ENCODE data around the gene PPP1CA. TPM values are rescaled to one million over a fixed set of nuclear protein-coding genes. Genes with fewer than 3 reads are reported as not detected.

The PPP1CA gene
- total RNA-seq, 1 experiment from 2014 or later = 449 TPM

DNA sequence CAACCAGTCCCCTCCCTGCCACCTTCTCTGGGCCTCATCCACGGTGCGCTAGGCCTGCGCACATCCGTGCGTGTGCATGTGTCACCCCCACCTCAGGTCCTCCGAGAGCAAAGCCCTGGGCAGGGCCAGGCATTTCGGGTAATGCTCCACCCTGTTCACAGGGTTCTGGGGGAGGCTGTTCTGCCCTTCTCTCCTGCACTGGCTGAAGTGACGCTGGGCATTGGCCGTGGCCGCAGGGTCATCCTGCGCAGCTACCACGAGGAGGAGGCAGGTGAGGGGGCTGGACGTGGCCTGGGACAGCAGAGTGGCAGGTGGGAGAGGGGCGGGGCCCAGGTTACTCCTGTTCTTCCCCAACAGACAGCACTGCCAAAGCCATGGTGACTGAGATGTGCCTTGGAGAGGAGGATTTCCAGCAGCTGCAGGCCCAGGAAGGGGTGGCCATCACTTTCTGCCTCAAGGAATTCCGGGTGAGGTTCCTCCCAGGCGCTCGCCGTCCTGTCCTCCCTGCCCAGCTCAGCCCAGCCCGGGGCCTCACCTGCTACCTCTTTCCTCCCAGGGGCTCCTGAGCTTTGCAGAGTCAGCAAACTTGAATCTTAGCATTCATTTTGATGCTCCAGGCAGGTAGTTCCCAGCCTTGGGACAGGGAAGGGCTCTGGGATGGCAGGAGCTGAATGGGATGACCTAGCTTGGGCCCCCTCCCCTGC is 6.0 kb downstream of the PPP1CA start:
- POLR2A ChIA-PET (ENCODE audit: unreplicated experiment) = no interaction called here
- intact Hi-C loops (cut with micrococcal nuclease) = no loop called here

DNA sequence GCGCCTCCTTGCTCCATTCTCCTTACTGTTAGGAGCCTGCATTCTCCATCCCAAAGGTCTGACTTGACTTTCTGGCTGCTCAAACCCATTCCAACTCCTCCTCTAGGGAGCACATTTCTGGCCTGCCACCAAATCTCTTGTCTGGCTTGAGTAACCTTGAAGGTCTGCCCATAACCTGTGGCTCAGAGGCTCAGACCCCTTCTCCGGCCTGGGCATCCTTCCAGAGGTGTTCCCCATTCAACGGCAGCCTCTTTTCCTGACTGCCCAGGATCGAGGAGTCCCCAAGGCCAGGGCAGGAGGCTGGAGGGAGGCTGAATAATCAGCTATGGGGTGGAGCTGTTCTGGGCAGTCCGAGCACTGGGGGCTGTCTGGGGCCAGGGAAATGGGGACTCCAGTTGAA is 7.7 kb downstream of the PPP1CA start:
- ChIA-PET POLR2A (ENCODE audit: unreplicated experiment) (interaction anchor here (0.7 kb wide), 1 partner anchor 41 kb away, joined by 12 read pairs; no protein-coding TSS in a partner anchor), CTCF (no interaction called here)
- H2AFZ ChIP-seq (ENCODE audit: low read length) = no peak overlapping the region
- peaks cover 30% of the 10 kb centered on the region for H3K79me2 ChIP-seq (ENCODE audit: low read length)
- no peaks in the 10 kb centered on the region for H3K27me3 ChIP-seq (ENCODE audit: low read length)
- ATAC-seq (no peak), DNase-seq (no peak)
- H4K20me1 ChIP-seq (ENCODE audit: low read length) = no peaks in the 10 kb centered on the region
- H3K4me1 ChIP-seq (ENCODE audit: insufficient read depth, low read length) = peaks cover 8% of the 10 kb centered on the region; the same call in 1 of the 2 replicates
- H3K27ac ChIP-seq (ENCODE audit: low read length) = no peak overlapping the region
- no peak overlapping the region for H3K4me3 ChIP-seq (ENCODE audit: low read length)
- intact Hi-C loops (cut with micrococcal nuclease) = no loop called here
- no peaks in the 10 kb centered on the region for H3K9me3 ChIP-seq (ENCODE audit: low read length)
- no peak overlapping the region for H3K4me2 ChIP-seq (ENCODE audit: low read length)
- no TSS peak for BruUV-seq (replicated peaks)
- H3F3A ChIP-seq (ENCODE audit: low read length, unreplicated experiment) = no peaks in the 10 kb centered on the region
- no peak overlapping the region for H3K9ac ChIP-seq (ENCODE audit: low read length)
- no peaks in the 10 kb centered on the region for H3K9me2 ChIP-seq (replicated peaks; ENCODE audit: low read length)
- peaks cover 17% of the 10 kb centered on the region for H3K36me3 ChIP-seq (ENCODE audit: low read depth, low read length)
- no peak for TF ChIP-seq EZH2phosphoT487 (IDR thresholded peaks at IDR 0.05; ENCODE audit: borderline replicate concordance, low read length)

More for the DNA sequence above, 6.0 kb downstream of the PPP1CA start:
- H3K9me3 ChIP-seq (ENCODE audit: low read length) = no peaks in the 10 kb centered on the region
- ATAC-seq = no peak
- no peaks in the 10 kb centered on the region for H3K9me2 ChIP-seq (replicated peaks; ENCODE audit: low read length)
- DNase-seq = no peak
- TF ChIP-seq EZH2phosphoT487 (IDR thresholded peaks at IDR 0.05; ENCODE audit: borderline replicate concordance, low read length) (no peak), EZH2 (IDR thresholded peaks at IDR 0.05; ENCODE audit: low read length, unreplicated experiment) (no peak)
- TF ChIP-seq, protein P1, sequence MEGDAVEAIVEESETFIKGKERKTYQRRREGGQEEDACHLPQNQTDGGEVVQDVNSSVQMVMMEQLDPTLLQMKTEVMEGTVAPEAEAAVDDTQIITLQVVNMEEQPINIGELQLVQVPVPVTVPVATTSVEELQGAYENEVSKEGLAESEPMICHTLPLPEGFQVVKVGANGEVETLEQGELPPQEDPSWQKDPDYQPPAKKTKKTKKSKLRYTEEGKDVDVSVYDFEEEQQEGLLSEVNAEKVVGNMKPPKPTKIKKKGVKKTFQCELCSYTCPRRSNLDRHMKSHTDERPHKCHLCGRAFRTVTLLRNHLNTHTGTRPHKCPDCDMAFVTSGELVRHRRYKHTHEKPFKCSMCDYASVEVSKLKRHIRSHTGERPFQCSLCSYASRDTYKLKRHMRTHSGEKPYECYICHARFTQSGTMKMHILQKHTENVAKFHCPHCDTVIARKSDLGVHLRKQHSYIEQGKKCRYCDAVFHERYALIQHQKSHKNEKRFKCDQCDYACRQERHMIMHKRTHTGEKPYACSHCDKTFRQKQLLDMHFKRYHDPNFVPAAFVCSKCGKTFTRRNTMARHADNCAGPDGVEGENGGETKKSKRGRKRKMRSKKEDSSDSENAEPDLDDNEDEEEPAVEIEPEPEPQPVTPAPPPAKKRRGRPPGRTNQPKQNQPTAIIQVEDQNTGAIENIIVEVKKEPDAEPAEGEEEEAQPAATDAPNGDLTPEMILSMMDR (conservative IDR thresholded peaks at IDR 0.05; ENCODE audit: low read depth, low read length) = no peak
- CTCF ChIA-PET = no interaction called here
- no peak overlapping the region for H3K4me2 ChIP-seq (ENCODE audit: low read length)
- H3K27me3 ChIP-seq (ENCODE audit: low read length) = no peaks in the 10 kb centered on the region
- peaks cover 24% of the 10 kb centered on the region for H3K36me3 ChIP-seq (ENCODE audit: low read depth, low read length)
- H3K27ac ChIP-seq (ENCODE audit: low read length) = no peak overlapping the region
- no peak overlapping the region for H3K4me3 ChIP-seq (ENCODE audit: low read length)
- H3K4me1 ChIP-seq (ENCODE audit: insufficient read depth, low read length) = peaks cover 14% of the 10 kb centered on the region; the same call in 1 of the 2 replicates
- no peak overlapping the region for H3K9ac ChIP-seq (ENCODE audit: low read length)
- no TSS peak for BruUV-seq (replicated peaks)
- H4K20me1 ChIP-seq (ENCODE audit: low read length) = peaks cover 10% of the 10 kb centered on the region; the same call in 1 of the 2 replicates
- no peak overlapping the region for H2AFZ ChIP-seq (ENCODE audit: low read length)
- peaks cover 39% of the 10 kb centered on the region for H3K79me2 ChIP-seq (ENCODE audit: low read length)
- H3F3A ChIP-seq (ENCODE audit: low read length, unreplicated experiment) = no peaks in the 10 kb centered on the region

DNA sequence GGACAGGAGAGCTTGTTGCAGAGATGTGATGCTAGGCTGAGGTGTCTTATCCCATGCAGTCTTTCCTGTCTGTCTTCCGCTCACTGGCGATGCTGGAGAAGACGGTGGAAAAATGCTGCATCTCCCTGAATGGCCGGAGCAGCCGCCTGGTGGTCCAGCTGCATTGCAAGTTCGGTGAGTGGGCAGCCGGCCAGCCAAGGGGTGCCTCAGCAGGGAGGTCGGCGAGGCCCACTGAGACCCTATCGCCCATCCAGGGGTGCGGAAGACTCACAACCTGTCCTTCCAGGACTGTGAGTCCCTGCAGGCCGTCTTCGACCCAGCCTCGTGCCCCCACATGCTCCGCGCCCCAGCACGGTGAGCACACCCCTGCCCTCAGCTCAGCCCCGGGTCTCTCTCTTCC is 8.2 kb downstream of the PPP1CA start:
- ATAC-seq (no peak), DNase-seq (no peak)
- Histone ChIP-seq H3K27me3 (ENCODE audit: low read length) (no peaks in the 10 kb centered on the region), H4K20me1 (ENCODE audit: low read length) (no peaks in the 10 kb centered on the region), H3K9ac (ENCODE audit: low read length) (no peak overlapping the region), H3K27ac (ENCODE audit: low read length) (no peak overlapping the region), H3K36me3 (ENCODE audit: low read depth, low read length) (peaks cover 11% of the 10 kb centered on the region), H3K4me3 (ENCODE audit: low read length) (no peak overlapping the region), H3K9me2 (replicated peaks; ENCODE audit: low read length) (no peaks in the 10 kb centered on the region), H3K4me2 (ENCODE audit: low read length) (no peak overlapping the region), H3K79me2 (ENCODE audit: low read length) (peaks cover 27% of the 10 kb centered on the region), H3F3A (ENCODE audit: low read length, unreplicated experiment) (no peaks in the 10 kb centered on the region), H2AFZ (ENCODE audit: low read length) (no peak overlapping the region), H3K9me3 (ENCODE audit: low read length) (no peaks in the 10 kb centered on the region), H3K4me1 (ENCODE audit: insufficient read depth, low read length) (peaks cover 8% of the 10 kb centered on the region; the same call in 1 of the 2 replicates)
- ChIA-PET POLR2A (ENCODE audit: unreplicated experiment) (no interaction called here), CTCF (no interaction called here)
- no TSS peak for BruUV-seq (replicated peaks)
- TF ChIP-seq EZH2 (IDR thresholded peaks at IDR 0.05; ENCODE audit: low read length, unreplicated experiment) = no peak
- TF ChIP-seq, protein P1 (conservative IDR thresholded peaks at IDR 0.05; ENCODE audit: low read depth, low read length) = no peak
- no peak for TF ChIP-seq EZH2phosphoT487 (IDR thresholded peaks at IDR 0.05; ENCODE audit: borderline replicate concordance, low read length)
- intact Hi-C loops (cut with micrococcal nuclease) = no loop called here
